KG1 (cell line): ENCODE data around the gene ATAD3C.
"Not testable (repeated sequence)": the region's sequence is repeated elsewhere in the genome, so short reads cannot be mapped to it uniquely, and the experiment has no call there.

Source experiments
- DNase-seq: peaks from one replicate; lab custom pipeline; 2025; lab: John Stamatoyannopoulos, UW

Gene ATAD3C, protein sequence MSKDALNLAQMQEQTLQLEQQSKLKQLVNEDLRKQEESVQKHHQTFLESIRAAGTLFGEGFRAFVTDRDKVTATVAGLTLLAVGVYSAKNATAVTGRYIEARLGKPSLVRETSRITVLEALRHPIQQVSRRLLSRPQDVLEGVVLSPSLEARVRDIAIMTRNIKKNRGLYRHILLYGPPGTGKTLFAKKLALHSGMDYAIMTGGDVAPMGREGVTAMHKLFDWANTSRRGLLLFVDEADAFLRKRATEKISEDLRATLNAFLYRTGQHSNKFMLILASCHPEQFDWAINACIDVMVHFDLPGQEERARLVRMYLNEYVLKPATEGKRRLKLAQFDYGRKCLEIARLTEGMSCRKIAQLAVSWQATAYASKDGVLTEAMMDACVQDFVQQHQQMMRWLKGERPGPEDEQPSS

DNA sequence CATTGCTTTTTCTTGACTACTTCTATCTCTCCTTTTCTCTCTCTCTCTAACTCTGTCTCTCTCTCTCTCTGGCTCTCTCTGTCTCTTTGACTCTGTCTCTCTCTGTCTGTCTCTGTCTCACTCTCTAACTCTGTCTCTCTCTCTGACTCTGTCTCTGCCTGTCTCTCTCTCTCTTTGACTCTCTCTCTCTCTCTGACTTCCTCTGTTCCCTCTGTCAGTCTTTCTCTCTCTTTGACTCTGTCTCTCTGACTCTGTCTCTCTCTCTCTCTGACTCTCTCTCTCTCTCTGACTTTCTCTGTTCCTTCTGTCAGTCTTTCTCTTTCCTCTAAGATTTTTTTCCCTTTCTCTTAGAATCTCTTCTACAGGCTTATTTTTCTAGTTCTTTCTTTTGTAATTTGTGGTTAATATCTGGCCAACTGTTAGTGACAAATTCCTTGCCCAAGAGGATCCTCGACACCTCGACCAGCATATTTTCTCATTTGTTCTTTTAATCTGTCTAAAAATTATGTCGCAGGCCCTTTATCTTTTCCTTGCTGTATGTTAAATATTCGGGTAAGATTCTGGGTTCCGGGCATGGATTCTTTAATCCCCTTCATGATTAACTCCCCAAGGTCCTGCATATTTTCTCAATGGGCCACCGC is at the start of gene ATAD3C:
TSS of gene ATAD3C (plus strand) at position 591 of the 641 bp plus-strand sequence. CDS start 995 bp downstream, outside the sequence.
- DNase-seq = no peak

GRCh38 chr1:1399872-1400575 is 49.5 kb upstream of the ATAD3C start:
- DNase-seq = no peak

DNA sequence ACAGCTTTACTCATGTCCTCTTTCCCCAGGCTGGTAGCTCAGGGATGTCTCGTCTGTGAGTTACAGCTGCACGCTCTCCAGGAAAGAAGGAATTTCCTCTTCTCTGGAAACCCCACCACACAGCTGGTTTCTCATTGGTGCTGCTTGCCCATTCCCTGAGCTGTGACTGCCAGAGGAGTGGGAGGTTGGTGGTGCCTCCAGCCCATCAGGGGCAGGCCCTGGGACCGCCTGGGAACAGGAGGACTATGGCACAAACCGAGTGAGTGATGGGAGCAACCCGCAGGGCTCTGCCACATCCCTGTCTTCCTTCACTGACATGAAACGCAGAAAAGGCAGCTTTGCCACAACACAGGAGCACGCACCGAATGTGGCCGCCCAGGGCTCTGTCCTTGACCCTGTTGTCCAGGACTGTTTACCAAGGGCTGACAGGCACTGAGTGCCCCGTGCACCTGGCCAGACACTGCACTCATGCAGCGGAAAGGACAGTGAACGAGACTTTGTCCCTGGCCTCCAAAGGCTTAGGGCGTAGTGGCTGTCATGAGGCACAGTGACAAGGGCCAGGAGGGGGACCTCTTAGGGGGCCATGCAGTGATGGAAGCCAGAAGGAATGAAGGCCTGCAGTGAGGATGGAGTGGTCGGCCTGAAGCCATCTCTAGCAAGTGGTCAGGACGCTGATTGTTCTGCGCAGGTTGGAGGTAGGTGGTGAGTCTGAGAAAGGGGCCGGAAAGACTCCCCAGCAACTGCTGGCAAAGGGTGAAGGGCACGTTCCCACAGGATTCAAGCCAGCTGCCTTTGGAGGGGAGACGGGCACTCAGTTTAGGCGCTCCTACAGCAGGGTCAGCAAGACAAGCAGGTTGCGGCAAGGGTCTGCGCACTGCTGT is 48.7 kb upstream of the ATAD3C start:
- DNase-seq = no peak

- DNase-seq = no peak
Observed at GRCh38 chr1:1401457-1402010, 48.0 kb upstream of the ATAD3C start.

- peak; percentile 21 for DNase-seq
Observed at GRCh38 chr1:1402072-1402900, 47.2 kb upstream of the ATAD3C start.

GRCh38 chr1:1402901-1403392 is 46.5 kb upstream of the ATAD3C start:
- DNase-seq = not testable (repeated sequence)

GRCh38 chr1:1403653-1404052 is 45.8 kb upstream of the ATAD3C start:
- DNase-seq = no peak

DNA sequence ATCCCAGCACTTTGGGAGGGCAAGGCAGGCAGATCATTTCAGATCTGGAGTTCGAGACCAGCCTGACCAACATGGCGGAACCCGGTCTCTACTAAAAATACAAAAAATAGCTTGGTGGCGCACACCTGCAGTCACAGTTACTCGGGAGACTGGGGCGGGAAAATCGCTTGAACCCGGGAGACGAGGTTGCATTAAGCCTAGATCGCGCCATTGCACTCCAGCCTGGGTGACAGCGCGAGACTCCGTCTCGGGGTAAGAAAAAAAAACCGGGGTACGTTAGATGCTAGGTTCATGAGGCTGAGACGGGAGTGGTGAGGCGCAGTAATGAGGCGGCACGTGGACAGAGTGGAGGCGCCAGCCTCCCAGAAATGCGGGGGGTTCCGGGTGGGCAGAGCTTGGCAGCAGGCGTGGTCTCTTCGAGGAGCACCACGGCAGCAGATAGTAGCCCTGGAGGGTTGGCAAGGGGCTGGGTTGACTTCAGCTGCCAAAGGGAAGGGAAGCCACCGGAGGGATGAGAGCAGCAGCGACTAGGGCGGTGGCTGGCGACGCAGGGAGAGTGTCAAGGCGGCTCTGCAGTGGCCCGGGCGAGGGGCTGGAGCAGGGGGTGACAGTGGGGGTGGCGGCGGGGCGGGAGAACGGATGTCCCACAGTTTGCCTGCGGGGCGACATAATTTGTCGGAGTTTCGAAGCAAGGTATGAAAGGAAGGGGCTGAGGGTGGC is 43.2 kb upstream of the ATAD3C start:
- DNase-seq = no peak

DNA sequence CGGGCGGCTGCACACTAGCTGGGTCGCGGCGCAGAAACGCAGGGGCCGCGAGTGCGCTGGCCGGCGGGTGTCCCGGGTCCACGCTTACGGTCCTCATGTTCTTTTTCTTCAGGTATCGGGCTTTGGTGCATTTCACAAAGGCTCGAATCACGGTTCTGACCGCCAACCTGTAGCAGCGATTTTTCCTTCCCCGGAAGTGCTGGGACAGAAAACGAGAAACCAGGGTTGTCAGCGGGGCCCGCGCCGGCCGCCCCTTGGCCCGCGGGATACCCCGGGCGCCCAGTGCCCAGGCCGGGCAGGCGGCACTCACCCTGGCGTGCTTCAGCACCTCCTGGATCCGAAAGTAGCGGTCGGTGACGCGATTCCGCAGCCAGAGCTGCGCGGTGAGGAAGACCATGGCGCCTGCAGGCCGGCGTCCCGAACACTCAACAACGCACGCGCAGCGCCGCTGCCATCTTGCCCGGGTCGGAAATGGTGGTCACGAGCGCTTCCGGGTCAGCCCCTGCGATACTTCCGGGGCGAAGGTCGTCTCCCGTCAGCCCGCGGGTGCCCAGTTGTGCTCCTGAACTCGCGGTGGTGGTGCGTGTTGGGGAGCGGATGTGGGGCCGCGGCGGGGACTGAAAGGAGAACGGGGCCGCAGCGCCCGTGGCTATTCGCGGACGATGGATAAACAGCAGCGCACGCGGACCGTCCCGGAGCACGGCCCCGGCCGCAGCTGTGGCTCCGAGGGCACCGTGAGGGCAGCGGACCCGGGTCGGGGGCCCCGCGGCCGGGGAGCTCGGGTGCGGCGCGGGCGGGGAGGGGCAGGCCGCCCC is 42.5 kb upstream of the ATAD3C start, which contains the start of gene MRPL20:
TSS of gene MRPL20 (minus strand) at position 473 of the 815 bp plus-strand sequence. CDS start at position 397, 76 bp downstream.
- DNase-seq = peak; percentile 88

DNA sequence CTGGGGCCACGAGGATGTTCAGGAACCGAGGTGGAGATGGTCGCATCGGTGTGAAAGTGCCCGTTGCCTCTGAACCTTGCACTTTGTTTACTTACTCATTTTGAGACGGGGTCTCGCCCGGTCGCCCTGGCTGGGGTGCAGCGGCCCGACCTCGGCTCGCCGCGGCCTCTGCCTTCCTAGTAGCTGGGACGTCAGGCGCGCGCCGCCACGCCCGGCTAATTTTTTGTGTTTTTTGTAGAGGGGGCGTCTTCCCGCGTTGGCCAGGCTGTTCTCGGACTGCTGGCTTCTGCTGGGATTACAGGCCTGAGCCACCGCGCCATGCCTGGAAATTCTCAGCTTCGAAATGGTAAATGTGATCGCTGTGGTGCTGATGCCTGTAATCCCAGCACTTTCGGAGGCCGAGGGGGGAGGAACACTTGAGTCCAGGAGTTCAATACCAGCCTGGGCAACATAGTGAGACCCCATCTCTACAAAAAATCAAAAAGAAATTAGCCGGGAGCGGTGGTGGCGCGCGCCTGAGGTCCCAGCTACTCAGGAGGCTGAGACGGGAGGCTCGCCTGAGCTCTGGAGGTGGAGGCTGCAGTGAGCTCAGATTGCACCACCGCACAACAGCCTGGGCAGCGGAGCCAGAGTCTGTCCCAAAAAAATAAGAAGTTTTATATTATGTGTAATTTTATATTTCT is 41.7 kb upstream of the ATAD3C start:
- DNase-seq = no peak

DNA sequence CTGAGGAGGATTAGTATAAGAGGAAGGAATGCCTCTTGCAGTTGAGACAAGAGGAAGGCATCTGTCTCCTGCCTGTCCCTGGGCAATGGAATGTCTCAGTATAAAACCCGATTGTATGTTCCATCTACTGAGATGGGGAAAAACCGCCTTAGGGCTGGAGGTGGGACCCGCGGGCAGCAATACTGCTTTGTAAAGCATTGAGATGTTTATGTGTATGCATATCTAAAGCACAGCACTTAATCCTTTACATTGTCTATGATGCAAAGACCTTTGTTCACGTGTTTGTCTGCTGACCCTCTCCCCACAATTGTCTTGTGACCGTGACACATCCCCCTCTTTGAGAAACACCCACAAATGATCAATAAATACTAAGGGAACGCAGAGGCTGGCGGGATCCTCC is 39.3 kb upstream of the ATAD3C start:
- not testable (repeated sequence) for DNase-seq

DNA sequence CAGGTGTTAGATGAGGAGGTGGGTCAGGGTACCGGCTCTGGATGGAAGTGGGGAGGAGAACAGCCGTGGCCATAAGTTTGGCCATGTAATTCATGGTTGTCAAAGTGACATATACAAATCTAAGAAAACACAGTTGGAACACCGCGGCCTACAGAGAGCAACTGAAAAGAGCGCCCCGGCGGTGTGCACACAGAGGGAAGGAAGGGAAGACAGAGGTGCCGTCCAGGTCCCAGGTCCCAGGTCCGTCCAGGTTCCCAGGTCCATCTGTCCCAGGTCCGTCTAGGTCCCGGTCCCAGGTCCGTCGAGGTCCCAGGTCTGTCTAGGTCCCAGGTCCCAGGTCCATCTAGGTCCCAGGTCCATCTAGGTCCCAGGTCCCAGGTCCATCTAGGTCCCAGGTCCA is 37.9 kb upstream of the ATAD3C start:
- DNase-seq = no peak

DNA sequence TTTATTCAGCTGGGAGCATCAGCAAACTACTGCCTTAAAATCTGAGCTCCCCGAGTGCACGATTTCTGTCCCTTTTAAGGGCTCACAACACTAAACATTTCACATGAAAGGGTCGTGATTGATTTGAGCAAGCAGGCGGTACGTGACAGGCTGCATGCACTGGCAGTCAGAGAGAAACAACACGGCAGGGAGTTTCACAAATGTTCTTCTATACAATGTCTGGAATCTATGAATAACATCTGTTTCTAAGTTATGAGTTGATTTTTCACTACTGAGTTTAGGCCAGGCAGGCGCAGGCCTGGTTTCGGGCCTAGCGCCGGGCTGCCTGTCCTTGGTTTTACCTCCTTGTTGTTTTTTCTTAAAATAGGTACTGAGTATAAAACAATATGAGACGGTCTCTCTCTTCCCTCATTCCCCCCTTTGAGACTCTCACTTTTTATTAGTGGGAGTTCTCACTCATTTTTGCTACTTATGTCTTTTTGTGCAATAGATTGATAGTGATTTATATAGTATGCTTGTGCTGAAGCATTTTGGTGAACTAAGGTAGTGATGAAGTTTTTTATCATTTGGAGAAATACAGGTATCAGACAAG is 37.1 kb upstream of the ATAD3C start:
- not testable (repeated sequence) for DNase-seq

DNA sequence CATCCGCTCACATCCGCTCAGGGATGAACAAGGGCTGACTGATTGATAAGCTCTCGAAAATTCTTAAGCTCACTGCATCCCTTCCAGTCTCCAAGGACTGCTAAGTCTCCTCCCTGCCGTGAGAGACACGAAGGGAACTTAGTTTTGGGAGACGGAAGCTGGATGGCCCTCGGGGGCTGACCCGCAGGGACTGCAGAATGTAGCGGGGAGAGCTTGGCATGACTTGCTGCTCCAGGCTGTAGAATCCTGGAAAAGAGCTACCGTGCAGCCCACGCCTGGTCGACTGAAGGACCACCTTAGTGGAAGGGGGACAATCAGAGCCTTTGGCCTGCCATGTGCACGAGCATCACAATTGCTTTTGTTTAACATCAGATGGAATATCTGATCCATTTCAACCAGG is 33.7 kb upstream of the ATAD3C start:
- DNase-seq = no peak

- DNase-seq = not testable (repeated sequence)
Observed at GRCh38 chr1:1417396-1417795, 32.1 kb upstream of the ATAD3C start.

GRCh38 chr1:1417825-1418463 is 31.5 kb upstream of the ATAD3C start:
- not testable (repeated sequence) for DNase-seq
